Peyer's patch (tissue), 4 donors: ENCODE data around the gene HOXC6.

Experiments
- POLR2A ChIP-seq, 2 donors: fragments of 450-650 bp; IDR thresholded peaks; one replicate each; pipeline ENCODE4 v1.5.1; 2017; ENCODE audit warnings: antibody characterized with exemption in 2 of 2, mild to moderate bottlenecking in 2 of 2, moderate library complexity in 2 of 2
- TF ChIP-seq, protein P1 (sequence below), 6 experiments: fragments of 450-650 bp in 4 of 6; fragments of 200-600 bp in 2 of 6; sonication (generic) in 1 of 6; IDR thresholded peaks; one replicate each; pipeline ENCODE4 v1.5.1; 2017 to 2019; ENCODE audit warnings: antibody characterized with exemption in 6 of 6, mild to moderate bottlenecking in 3 of 6, moderate library complexity in 1 of 6

- TF ChIP-seq, protein P1, sequence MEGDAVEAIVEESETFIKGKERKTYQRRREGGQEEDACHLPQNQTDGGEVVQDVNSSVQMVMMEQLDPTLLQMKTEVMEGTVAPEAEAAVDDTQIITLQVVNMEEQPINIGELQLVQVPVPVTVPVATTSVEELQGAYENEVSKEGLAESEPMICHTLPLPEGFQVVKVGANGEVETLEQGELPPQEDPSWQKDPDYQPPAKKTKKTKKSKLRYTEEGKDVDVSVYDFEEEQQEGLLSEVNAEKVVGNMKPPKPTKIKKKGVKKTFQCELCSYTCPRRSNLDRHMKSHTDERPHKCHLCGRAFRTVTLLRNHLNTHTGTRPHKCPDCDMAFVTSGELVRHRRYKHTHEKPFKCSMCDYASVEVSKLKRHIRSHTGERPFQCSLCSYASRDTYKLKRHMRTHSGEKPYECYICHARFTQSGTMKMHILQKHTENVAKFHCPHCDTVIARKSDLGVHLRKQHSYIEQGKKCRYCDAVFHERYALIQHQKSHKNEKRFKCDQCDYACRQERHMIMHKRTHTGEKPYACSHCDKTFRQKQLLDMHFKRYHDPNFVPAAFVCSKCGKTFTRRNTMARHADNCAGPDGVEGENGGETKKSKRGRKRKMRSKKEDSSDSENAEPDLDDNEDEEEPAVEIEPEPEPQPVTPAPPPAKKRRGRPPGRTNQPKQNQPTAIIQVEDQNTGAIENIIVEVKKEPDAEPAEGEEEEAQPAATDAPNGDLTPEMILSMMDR (IDR thresholded peaks at IDR 0.05), result no peak
- no peak for TF ChIP-seq POLR2A (IDR thresholded peaks at IDR 0.05)
These were observed 23.3 kb upstream of the HOXC6 start for GRCh38 chr12:54004841-54005530.
